ENCODE measurements around the gene LOXL1. TPM values are rescaled to one million over a fixed set of nuclear protein-coding genes. Genes with fewer than 3 reads are reported as not detected.

The LOXL1 gene
- total RNA-seq, 2 experiments from 2014 or later, result 1.9 to 2.5 TPM

Other genes with a start within 250 kb of the LOXL1 start
- gene CD276, start 242.1 kb upstream of the LOXL1 start, total RNA-seq, result 1 to 10 TPM; 2.6 to 3.0 TPM
- not detected for gene INSYN1, start 173.1 kb upstream of the LOXL1 start, total RNA-seq
- gene TBC1D21, start 52.9 kb upstream of the LOXL1 start, total RNA-seq, result not detected
- gene STOML1, start 65.8 kb downstream of the LOXL1 start, total RNA-seq, result 1 to 10 TPM; 6.3 to 7.1 TPM
- gene PML, start 68.3 kb downstream of the LOXL1 start, total RNA-seq, result 10 to 100 TPM; 72.6 to 75.4 TPM
- gene GOLGA6A, start 156.1 kb downstream of the LOXL1 start, total RNA-seq, result not detected
- gene ISLR2, start 204.1 kb downstream of the LOXL1 start, total RNA-seq, result under 1 TPM in 1 of 2 experiments, not detected in 1; 0.05 TPM
- not detected for gene ISLR, start 247.2 kb downstream of the LOXL1 start, total RNA-seq

Measured in activated CD4-positive, alpha-beta T cell treated with anti-CD3 and anti-CD28 coated beads for 36 hours (primary cell).